HL-60/S4 (cell line): Measurements from ENCODE around the gene TDP2.

Experiments
- in situ Hi-C: fragments of 300-500 bp; cut with MboI; formaldehyde crosslinking; loops from 2 replicates; pipeline ENCODE4 v1.14.3; 2022; ENCODE audit warnings: low sequenced_read_pairs

Gene TDP2

DNA sequence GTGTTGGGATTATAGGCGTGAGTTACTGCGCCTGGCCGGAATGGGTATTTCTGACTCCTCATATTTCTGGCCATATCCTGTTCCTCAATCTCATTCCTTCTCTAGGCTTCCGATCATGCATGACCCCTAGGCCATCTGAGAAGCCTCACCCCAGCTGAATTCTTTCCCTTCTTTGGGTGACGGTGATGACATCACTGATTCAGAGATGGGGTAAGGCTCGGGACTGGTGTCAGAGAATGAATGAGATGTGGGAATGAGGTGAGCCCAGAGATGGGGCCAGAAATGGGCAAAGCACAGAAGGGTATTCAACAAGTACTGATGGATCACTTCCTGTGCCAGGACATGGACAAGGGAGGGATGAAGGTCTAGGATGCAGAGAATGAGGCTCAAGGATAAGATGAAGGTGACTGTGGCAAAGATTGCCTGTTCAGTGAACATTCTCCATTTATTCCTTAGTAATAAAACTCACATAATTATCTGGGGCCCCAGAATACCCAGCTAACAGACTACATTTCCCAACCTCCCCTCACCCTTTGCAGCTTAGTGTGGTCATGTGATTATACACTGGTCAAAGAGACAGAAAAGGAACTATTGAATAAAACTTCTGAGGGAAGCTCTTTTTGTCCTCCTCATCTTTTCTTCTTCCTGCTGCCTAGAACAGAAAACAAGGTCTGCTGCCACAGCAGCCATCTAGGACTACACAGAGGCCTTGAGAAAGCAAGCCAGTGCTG is 60.3 kb downstream of the TDP2 start:
- in situ Hi-C loops: no loop called here

DNA sequence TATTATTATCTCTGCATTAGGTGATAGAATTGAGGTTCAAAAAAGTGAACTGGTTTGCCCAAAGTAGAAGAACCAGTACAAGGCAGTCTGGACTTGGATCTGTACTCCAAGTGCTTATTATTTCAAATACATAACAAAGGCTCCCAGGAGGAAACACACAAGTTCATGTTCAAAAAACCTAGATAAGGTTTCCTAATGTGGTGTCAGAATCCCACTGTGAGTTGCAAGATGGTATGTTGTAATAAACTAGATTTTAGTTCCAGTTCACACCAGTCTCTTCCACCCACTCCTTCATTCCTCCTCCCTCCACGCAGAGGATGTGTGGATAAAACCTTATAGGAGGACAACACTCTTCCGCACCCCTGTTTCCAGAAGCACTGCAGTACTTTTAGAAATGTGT is 63.5 kb downstream of the TDP2 start:
- in situ Hi-C loops: no loop called here

DNA sequence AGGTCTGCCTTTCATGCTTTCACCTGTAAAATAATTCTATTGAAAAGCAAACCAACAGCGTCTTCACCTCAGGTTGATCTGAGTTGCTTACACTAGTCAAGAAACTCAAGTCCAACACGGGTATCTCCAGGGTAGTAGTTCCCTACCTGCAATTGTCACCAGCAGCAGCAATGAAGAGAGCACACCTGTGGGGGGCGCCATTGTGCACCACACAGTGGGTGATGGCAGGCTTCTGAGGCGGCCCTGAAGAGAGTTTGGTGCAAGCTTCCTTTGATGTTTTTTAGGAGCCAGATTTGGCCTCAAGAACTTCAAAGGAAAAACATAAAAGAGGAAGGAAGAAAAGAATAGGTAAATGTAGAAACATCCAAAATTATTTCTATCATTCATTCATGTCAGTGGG is 65.8 kb downstream of the TDP2 start:
- in situ Hi-C loops: no loop called here
